Astrocyte (in vitro differentiated cells and primary cell): Measurements from ENCODE around the gene MYORG. TPM values are rescaled to one million over a fixed set of nuclear protein-coding genes. Genes with fewer than 3 reads are reported as not detected.

Source experiments
- DNase-seq: peaks from one replicate; pipeline ENCODE4 v3.0.0-alpha.2; 2010; ENCODE audit warnings: low read depth
- FAIRE-seq: peaks from 2 replicates; lab custom pipeline; 2011; peaks lifted over from hg19 to GRCh38; lab: Jason Lieb, UNC
- H2AFZ ChIP-seq: 2 replicates; pipeline ENCODE4 v1.6.0; 2012; ENCODE audit warnings: low read depth, low read length, inconsistent platforms
- H3K27ac ChIP-seq: 2 replicates; pipeline ENCODE4 v1.5.1; 2011; ENCODE audit warnings: low read depth, low read length, inconsistent platforms
- H3K27me3 ChIP-seq: 2 replicates; pipeline ENCODE4 v1.6.0; 2011; ENCODE audit warnings: low read length, inconsistent platforms; ENCODE audit not compliant: insufficient read depth
- H3K36me3 ChIP-seq: 2 replicates; pipeline ENCODE4 v1.5.1; 2011; ENCODE audit warnings: low read length, inconsistent platforms; ENCODE audit not compliant: insufficient read depth
- H3K4me1 ChIP-seq: 2 replicates; pipeline ENCODE4 v1.5.1; 2011; ENCODE audit warnings: low read length, inconsistent platforms; ENCODE audit not compliant: insufficient read depth
- H3K4me2 ChIP-seq: 2 replicates; pipeline ENCODE4 v1.6.0; 2012; ENCODE audit warnings: low read length, inconsistent platforms
- H3K4me3 ChIP-seq: 2 replicates; pipeline ENCODE4 v1.5.1; 2011; ENCODE audit warnings: low read depth, mild to moderate bottlenecking, low read length, inconsistent platforms; ENCODE audit not compliant: insufficient read depth
- H3K79me2 ChIP-seq: 2 replicates; pipeline ENCODE4 v1.6.0; 2012; ENCODE audit warnings: mild to moderate bottlenecking, low read length, inconsistent platforms; ENCODE audit not compliant: insufficient read depth
- H3K9ac ChIP-seq: 2 replicates; pipeline ENCODE4 v1.6.0; 2012; ENCODE audit warnings: mild to moderate bottlenecking, low read length, inconsistent platforms
- H3K9me3 ChIP-seq: 2 replicates; pipeline ENCODE4 v1.5.1; 2012; ENCODE audit warnings: low read depth, mild to moderate bottlenecking, low read length, inconsistent platforms; ENCODE audit not compliant: insufficient read depth
- H4K20me1 ChIP-seq: 2 replicates; pipeline ENCODE4 v1.6.0; 2012; ENCODE audit warnings: low read length, inconsistent platforms; ENCODE audit not compliant: insufficient read depth
- H3K27ac Mint-ChIP-seq: one replicate; pipeline ENCODE4 v1.8.0; 2021; ENCODE audit warnings: mild to moderate bottlenecking, mixed read lengths; ENCODE audit not compliant: unreplicated experiment
- H3K27me3 Mint-ChIP-seq: one replicate; pipeline ENCODE4 v1.8.0; 2021; ENCODE audit warnings: low read depth, mixed read lengths; ENCODE audit not compliant: unreplicated experiment
- H3K36me3 Mint-ChIP-seq: one replicate; pipeline ENCODE4 v1.8.0; 2021; ENCODE audit warnings: low read depth, mixed read lengths; ENCODE audit not compliant: unreplicated experiment
- H3K4me1 Mint-ChIP-seq: one replicate; pipeline ENCODE4 v1.8.0; 2021; ENCODE audit warnings: low read depth, mixed read lengths; ENCODE audit not compliant: unreplicated experiment
- H3K4me3 Mint-ChIP-seq: one replicate; pipeline ENCODE4 v1.8.0; 2021; ENCODE audit warnings: mild to moderate bottlenecking, moderate library complexity, mixed read lengths; ENCODE audit not compliant: unreplicated experiment
- H3K9me3 Mint-ChIP-seq: one replicate; pipeline ENCODE4 v1.8.0; 2021; ENCODE audit warnings: mild to moderate bottlenecking, mixed read lengths; ENCODE audit not compliant: unreplicated experiment
- EZH2 ChIP-seq: IDR thresholded peaks from 2 replicates; pipeline ENCODE4 v1.6.1; 2012; ENCODE audit warnings: mild to moderate bottlenecking, low read length, inconsistent platforms; ENCODE audit not compliant: insufficient read depth
- total RNA-seq: library from RNA; stranded (reverse); gene quantifications from 2 replicates; pipeline ENCODE4 v1.2.1, GENCODE V29; 2021
- TF ChIP-seq, protein P1 (sequence below): IDR thresholded peaks from 2 replicates; pipeline ENCODE4 v1.5.1; 2011; ENCODE audit warnings: low read depth, mild to moderate bottlenecking, inconsistent platforms, low read length, moderate library complexity; ENCODE audit not compliant: insufficient read depth

MYORG gene
- total RNA-seq, 1 donor from 2014 or later, result 6.9 TPM

DNA sequence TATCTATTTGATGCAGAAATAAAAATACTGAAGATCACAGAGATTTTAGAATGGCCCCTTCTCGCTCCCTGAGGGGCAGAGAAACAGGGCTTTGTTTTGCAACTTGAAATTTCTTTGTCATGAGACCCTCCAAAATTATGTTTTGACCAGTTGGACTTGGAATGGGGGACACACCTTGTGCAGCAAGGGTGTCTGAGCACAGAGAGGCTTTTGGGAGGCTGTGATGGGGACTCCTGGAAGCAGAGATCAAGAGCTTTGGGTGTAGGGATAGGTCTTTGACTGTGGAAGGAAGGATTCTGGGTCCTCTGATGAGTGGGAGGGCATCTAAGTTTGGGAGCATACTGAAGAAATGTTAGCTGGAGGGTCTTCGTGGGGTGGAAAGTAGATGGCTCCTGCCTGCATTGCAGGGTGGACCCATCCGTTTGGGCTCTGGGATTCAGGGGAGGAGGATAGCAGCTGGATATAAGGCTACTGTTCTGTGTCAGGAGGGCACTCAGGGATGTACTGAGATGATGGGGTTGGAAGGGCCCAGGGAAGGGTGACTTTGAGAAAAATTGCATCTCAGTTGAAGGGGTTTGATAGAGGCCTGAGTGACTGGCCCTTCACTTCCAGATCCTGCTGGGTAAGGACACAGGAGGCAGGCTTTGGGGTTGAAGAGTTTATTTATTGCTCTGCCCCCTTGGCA lies 1.8 kb upstream of the MYORG start:
- TF ChIP-seq, protein P1, sequence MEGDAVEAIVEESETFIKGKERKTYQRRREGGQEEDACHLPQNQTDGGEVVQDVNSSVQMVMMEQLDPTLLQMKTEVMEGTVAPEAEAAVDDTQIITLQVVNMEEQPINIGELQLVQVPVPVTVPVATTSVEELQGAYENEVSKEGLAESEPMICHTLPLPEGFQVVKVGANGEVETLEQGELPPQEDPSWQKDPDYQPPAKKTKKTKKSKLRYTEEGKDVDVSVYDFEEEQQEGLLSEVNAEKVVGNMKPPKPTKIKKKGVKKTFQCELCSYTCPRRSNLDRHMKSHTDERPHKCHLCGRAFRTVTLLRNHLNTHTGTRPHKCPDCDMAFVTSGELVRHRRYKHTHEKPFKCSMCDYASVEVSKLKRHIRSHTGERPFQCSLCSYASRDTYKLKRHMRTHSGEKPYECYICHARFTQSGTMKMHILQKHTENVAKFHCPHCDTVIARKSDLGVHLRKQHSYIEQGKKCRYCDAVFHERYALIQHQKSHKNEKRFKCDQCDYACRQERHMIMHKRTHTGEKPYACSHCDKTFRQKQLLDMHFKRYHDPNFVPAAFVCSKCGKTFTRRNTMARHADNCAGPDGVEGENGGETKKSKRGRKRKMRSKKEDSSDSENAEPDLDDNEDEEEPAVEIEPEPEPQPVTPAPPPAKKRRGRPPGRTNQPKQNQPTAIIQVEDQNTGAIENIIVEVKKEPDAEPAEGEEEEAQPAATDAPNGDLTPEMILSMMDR, result no peak
- TF ChIP-seq EZH2, result no peak
- Histone ChIP-seq H3K4me3 (no peak overlapping the region), H3K36me3 (no peaks in the 10 kb centered on the region), H3K4me2 (no peak overlapping the region), H3K79me2 (no peaks in the 10 kb centered on the region), H3K9me3 (no peaks in the 10 kb centered on the region), H3K4me1 (peaks cover 12% of the 10 kb centered on the region), H3K9ac (no peak overlapping the region), H3K27me3 (peaks cover 5% of the 10 kb centered on the region), H4K20me1 (no peaks in the 10 kb centered on the region), H3K27ac (no peak overlapping the region), H2AFZ (no peak overlapping the region)
- Mint-ChIP-seq H3K4me1 (peaks cover 9% of the 10 kb centered on the region), H3K36me3 (peaks cover 11% of the 10 kb centered on the region), H3K27ac (no peak overlapping the region), H3K27me3 (peaks cover 32% of the 10 kb centered on the region), H3K4me3 (peak overlapping the region; percentile 40), H3K9me3 (peaks cover 5% of the 10 kb centered on the region)
- FAIRE-seq, result no peak
- no peak for DNase-seq

DNA sequence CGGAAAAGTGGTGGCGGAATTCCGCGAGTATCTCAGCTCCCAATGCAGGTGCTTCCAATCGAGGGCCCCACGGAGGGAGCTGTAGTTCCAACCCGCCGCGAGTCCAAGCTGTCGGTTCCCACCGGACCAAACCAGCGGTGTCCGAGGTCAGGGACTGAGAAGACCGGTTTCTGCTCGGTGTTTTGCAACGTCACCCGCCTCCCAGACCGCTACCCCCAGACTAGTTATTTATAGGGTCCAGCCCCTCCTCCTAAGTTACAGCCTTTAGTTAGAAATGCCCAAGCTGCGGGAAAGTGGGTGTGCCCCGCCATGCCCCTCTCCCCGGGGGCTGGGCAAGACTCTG lies 677 bp upstream of the MYORG start:
- H3K4me3 Mint-ChIP-seq, result peak overlapping the region; percentile 88
- H3K9ac ChIP-seq, result peak overlapping the region; percentile 71
- peak overlapping the region; percentile 86 for H3K4me2 ChIP-seq
- H3K9me3 ChIP-seq, result peaks cover 2% of the 10 kb centered on the region
- peaks cover 12% of the 10 kb centered on the region for H3K4me1 ChIP-seq
- DNase-seq (no peak), FAIRE-seq (no peak)
- H3K27ac ChIP-seq, result no peak overlapping the region
- TF ChIP-seq EZH2, result no peak
- TF ChIP-seq, protein P1, result no peak
- no peaks in the 10 kb centered on the region for H3K79me2 ChIP-seq
- H3K27ac Mint-ChIP-seq, result no peak overlapping the region
- H2AFZ ChIP-seq, result peak overlapping the region; percentile 68
- peaks cover 9% of the 10 kb centered on the region for H3K36me3 Mint-ChIP-seq
- H3K36me3 ChIP-seq, result no peaks in the 10 kb centered on the region
- H3K27me3 Mint-ChIP-seq, result peaks cover 25% of the 10 kb centered on the region
- H3K9me3 Mint-ChIP-seq, result no peaks in the 10 kb centered on the region
- H3K4me1 Mint-ChIP-seq, result peaks cover 9% of the 10 kb centered on the region
- H3K27me3 ChIP-seq, result peaks cover 5% of the 10 kb centered on the region
- H4K20me1 ChIP-seq, result no peaks in the 10 kb centered on the region
- H3K4me3 ChIP-seq, result peak overlapping the region; percentile 68
